Osteoblast (primary cell): Measurements from ENCODE around the gene CYRIA. TPM values are rescaled to one million over a fixed set of nuclear protein-coding genes. Genes with fewer than 3 reads are reported as not detected.

ENCODE experiments used
- DNase-seq: peaks from one replicate; pipeline ENCODE4 v3.0.0; 2011; ENCODE audit warnings: low spot score, mixed read lengths; ENCODE audit not compliant: insufficient read length; ENCODE audit errors: missing footprints
- H2AFZ ChIP-seq: 2 replicates; pipeline ENCODE4 v1.6.0; 2011; ENCODE audit warnings: mild to moderate bottlenecking, low read length
- H3K27ac ChIP-seq: 2 replicates; pipeline ENCODE4 v1.5.1; 2011; ENCODE audit warnings: mild to moderate bottlenecking, low read depth, low read length, moderate library complexity
- H3K27me3 ChIP-seq: 2 replicates; pipeline ENCODE4 v1.6.0; 2012; ENCODE audit warnings: mild to moderate bottlenecking, control low read depth, inconsistent platforms, low read length, moderate library complexity; ENCODE audit not compliant: insufficient read depth
- H3K36me3 ChIP-seq: 2 replicates; pipeline ENCODE4 v1.5.1; 2011; ENCODE audit warnings: mild to moderate bottlenecking, low read length, control low read depth, moderate library complexity; ENCODE audit not compliant: insufficient read depth
- H3K4me1 ChIP-seq: 2 replicates; pipeline ENCODE4 v1.5.1; 2011; ENCODE audit warnings: mild to moderate bottlenecking, low read length, control low read depth, moderate library complexity; ENCODE audit not compliant: insufficient read depth
- H3K4me2 ChIP-seq: 2 replicates; pipeline ENCODE4 v1.6.0; 2011; ENCODE audit warnings: mild to moderate bottlenecking, low read length; ENCODE audit not compliant: insufficient read depth
- H3K4me3 ChIP-seq: fragments of 200-600 bp; sonication (generic); 3 replicates; pipeline ENCODE4 v1.5.1; 2012; ENCODE audit warnings: mild to moderate bottlenecking, low read length, inconsistent platforms; ENCODE audit not compliant: insufficient read depth
- H3K79me2 ChIP-seq: 2 replicates; pipeline ENCODE4 v1.6.0; 2012; ENCODE audit warnings: mild to moderate bottlenecking, low read length, control low read depth, inconsistent platforms; ENCODE audit not compliant: insufficient read depth
- H3K9me3 ChIP-seq: 2 replicates; pipeline ENCODE4 v1.5.1; 2011; ENCODE audit warnings: low read depth, low read length, control low read depth
- H4K20me1 ChIP-seq: 2 replicates; pipeline ENCODE4 v1.6.0; 2012; ENCODE audit warnings: mild to moderate bottlenecking, low read length, control low read depth; ENCODE audit not compliant: insufficient read depth
- CTCF ChIP-seq: IDR thresholded peaks from 2 replicates; pipeline ENCODE4 v1.5.1; 2011; ENCODE audit warnings: mild to moderate bottlenecking, low read depth, low read length, moderate library complexity; ENCODE audit errors: extremely low read depth
- total RNA-seq: library from RNA; depleted of rRNA; stranded (reverse); fragments of >200 nt; gene quantifications from 2 replicates; pipeline ENCODE4 v1.2.3, GENCODE V29; 2012

The CYRIA gene
- total RNA-seq, 1 donor = 2.2 TPM

GRCh38 chr2:16658076-16658739, 7.4 kb downstream of the CYRIA start:
- Histone ChIP-seq H3K27me3 (peaks cover 3% of the 10 kb centered on the region), H3K4me3 (no peak overlapping the region), H3K4me1 (no peaks in the 10 kb centered on the region), H3K79me2 (no peaks in the 10 kb centered on the region), H3K36me3 (no peaks in the 10 kb centered on the region), H4K20me1 (no peaks in the 10 kb centered on the region), H2AFZ (no peak overlapping the region), H3K27ac (no peak overlapping the region), H3K9me3 (no peaks in the 10 kb centered on the region), H3K4me2 (no peak overlapping the region)
- no peak for DNase-seq
- no peak for TF ChIP-seq CTCF

- no peak overlapping the region for H3K4me2 ChIP-seq
- no peaks in the 10 kb centered on the region for H3K27me3 ChIP-seq
- H4K20me1 ChIP-seq = no peaks in the 10 kb centered on the region
- H3K9me3 ChIP-seq = no peaks in the 10 kb centered on the region
- TF ChIP-seq CTCF = no peak
- H3K36me3 ChIP-seq = no peaks in the 10 kb centered on the region
- H3K27ac ChIP-seq = no peak overlapping the region
- no peak overlapping the region for H3K4me3 ChIP-seq
- DNase-seq = no peak
- H3K79me2 ChIP-seq = no peaks in the 10 kb centered on the region
- H3K4me1 ChIP-seq = peaks cover 4% of the 10 kb centered on the region
- no peak overlapping the region for H2AFZ ChIP-seq
Observed at GRCh38 chr2:16657671-16658070, 8.0 kb downstream of the CYRIA start.

GRCh38 chr2:16656784-16657391, 8.7 kb downstream of the CYRIA start:
- H3K9me3 ChIP-seq = no peaks in the 10 kb centered on the region
- no peaks in the 10 kb centered on the region for H4K20me1 ChIP-seq
- no peak overlapping the region for H3K27ac ChIP-seq
- no peaks in the 10 kb centered on the region for H3K36me3 ChIP-seq
- peak overlapping the region; percentile 13 for H3K4me2 ChIP-seq
- TF ChIP-seq CTCF = no peak
- H3K79me2 ChIP-seq = no peaks in the 10 kb centered on the region
- DNase-seq = no peak
- H3K27me3 ChIP-seq = no peaks in the 10 kb centered on the region
- H2AFZ ChIP-seq = peak overlapping the region; percentile 64
- no peak overlapping the region for H3K4me3 ChIP-seq
- peaks cover 11% of the 10 kb centered on the region for H3K4me1 ChIP-seq

GRCh38 chr2:16655905-16656642, 9.6 kb downstream of the CYRIA start:
- no peak overlapping the region for H3K4me3 ChIP-seq
- H3K4me2 ChIP-seq = no peak overlapping the region
- H2AFZ ChIP-seq = no peak overlapping the region
- TF ChIP-seq CTCF = no peak
- H3K4me1 ChIP-seq = peaks cover 14% of the 10 kb centered on the region
- H3K36me3 ChIP-seq = no peaks in the 10 kb centered on the region
- H3K27me3 ChIP-seq = no peaks in the 10 kb centered on the region
- H3K9me3 ChIP-seq = no peaks in the 10 kb centered on the region
- no peak overlapping the region for H3K27ac ChIP-seq
- H4K20me1 ChIP-seq = no peaks in the 10 kb centered on the region
- no peaks in the 10 kb centered on the region for H3K79me2 ChIP-seq
- DNase-seq = no peak
